ENCODE measurements around the gene LCNL1.

LCNL1 gene

DNA sequence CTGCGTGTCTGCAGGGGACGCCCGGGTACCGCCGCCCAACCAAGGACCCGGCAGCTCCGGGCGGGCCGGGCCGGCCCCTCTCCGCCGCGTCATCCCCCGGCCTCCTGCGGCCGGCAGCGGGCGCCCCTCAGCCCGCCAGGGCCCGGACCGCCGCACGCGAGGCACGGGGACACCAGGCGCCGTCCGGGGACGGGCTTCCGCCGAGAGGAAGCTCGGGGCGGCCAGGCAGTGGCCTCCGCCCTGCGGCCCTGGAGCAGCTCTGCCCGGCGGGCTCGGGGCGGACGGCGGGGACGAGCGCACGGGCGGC lies 38.6 kb upstream of the LCNL1 start:
- H3K4me2 ChIP-seq (ENCODE audit: low read depth, low read length, poor library complexity, severe bottlenecking), result peak overlapping the region; percentile 94
- TF ChIP-seq EZH2phosphoT487 (IDR thresholded peaks at IDR 0.05; ENCODE audit: borderline replicate concordance), result no peak
- TF ChIP-seq, protein P1, sequence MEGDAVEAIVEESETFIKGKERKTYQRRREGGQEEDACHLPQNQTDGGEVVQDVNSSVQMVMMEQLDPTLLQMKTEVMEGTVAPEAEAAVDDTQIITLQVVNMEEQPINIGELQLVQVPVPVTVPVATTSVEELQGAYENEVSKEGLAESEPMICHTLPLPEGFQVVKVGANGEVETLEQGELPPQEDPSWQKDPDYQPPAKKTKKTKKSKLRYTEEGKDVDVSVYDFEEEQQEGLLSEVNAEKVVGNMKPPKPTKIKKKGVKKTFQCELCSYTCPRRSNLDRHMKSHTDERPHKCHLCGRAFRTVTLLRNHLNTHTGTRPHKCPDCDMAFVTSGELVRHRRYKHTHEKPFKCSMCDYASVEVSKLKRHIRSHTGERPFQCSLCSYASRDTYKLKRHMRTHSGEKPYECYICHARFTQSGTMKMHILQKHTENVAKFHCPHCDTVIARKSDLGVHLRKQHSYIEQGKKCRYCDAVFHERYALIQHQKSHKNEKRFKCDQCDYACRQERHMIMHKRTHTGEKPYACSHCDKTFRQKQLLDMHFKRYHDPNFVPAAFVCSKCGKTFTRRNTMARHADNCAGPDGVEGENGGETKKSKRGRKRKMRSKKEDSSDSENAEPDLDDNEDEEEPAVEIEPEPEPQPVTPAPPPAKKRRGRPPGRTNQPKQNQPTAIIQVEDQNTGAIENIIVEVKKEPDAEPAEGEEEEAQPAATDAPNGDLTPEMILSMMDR (conservative IDR thresholded peaks at IDR 0.05; ENCODE audit: low read length), result no peak
- peaks cover 29% of the 10 kb centered on the region for H4K20me1 ChIP-seq (ENCODE audit: insufficient read depth, low read length, poor library complexity, severe bottlenecking)
- H3F3A ChIP-seq (ENCODE audit: low read depth), result no peaks in the 10 kb centered on the region
- H3K9ac ChIP-seq (ENCODE audit: low read depth, low read length, poor library complexity, severe bottlenecking), result peak overlapping the region; percentile 95
- peaks cover 17% of the 10 kb centered on the region for H3K4me1 ChIP-seq (ENCODE audit: insufficient read depth, low read length, poor library complexity, severe bottlenecking)
- H3K9me2 ChIP-seq (replicated peaks; ENCODE audit: low read depth, low read length), result no peaks in the 10 kb centered on the region
- H3K36me3 ChIP-seq (ENCODE audit: insufficient read depth, low read length), result peaks cover 24% of the 10 kb centered on the region; the same call in 1 of the 2 replicates
- H3K4me3 ChIP-seq (ENCODE audit: low read length, poor library complexity, severe bottlenecking), result peak overlapping the region; percentile 98
- no peaks in the 10 kb centered on the region for H3K9me3 ChIP-seq (ENCODE audit: insufficient read depth, low read depth, low read length)
- peaks cover 26% of the 10 kb centered on the region for H3K79me2 ChIP-seq (ENCODE audit: insufficient read depth, low read length)
- no peaks in the 10 kb centered on the region for H3K27me3 ChIP-seq (ENCODE audit: insufficient read depth, low read length, poor library complexity, severe bottlenecking)
- H2AFZ ChIP-seq (ENCODE audit: low read length), result no peak overlapping the region; the same call in 1 of the 2 replicates

DNA sequence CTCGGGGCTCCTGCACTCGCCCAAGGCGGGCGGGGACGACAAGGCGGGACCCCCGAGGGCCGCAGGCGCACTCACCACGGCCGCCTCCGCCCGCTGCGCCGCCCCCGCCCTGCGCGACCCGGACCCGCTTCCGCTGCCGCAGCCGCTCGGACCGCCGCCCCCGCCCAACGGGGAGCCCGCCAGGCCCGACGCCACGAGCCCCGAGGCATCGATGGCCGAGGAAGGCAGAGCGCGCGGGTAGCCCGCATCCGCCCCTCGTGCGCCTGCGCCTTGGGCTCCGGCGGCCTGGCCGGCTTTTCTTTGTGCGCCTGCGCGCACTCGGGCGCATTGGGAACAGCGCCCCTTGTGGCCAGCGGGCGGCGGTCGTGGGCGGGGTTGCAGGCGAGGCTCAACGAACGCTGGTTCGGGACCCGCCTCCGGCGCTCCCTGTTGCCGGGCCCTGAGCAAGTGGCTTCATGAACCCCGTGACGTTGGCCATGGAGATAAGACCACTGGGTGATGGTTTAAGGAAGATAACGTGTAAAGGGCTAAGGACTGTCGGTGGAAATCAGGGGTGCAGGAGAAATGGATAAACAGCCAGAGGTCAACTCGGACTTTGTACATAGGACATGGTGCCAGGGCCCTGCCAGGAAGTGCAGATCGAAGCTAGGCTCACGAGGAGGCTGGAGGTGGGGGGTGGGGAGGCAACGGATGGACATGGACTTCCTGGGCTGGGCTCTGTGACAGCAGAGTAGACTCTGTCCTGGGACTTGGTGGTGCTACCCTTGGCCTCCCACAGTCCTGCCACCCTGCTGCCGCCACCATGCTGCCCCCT lies 38.1 kb upstream of the LCNL1 start, which contains the start of the genes C8G and FBXW5:
TSS of gene C8G (plus strand) at position 725 of the 814 bp plus-strand sequence. CDS start at position 803, 78 bp downstream.
TSS of gene FBXW5 (minus strand) at position 220 of the 814 bp plus-strand sequence. CDS start 655 bp downstream, outside the sequence.
- H3K4me1 ChIP-seq (ENCODE audit: insufficient read depth, low read length, poor library complexity, severe bottlenecking), result peaks cover 17% of the 10 kb centered on the region
- peaks cover 29% of the 10 kb centered on the region for H4K20me1 ChIP-seq (ENCODE audit: insufficient read depth, low read length, poor library complexity, severe bottlenecking)
- peak within 1 kb of the TSS; percentile 94 for H3K4me2 ChIP-seq (ENCODE audit: low read depth, low read length, poor library complexity, severe bottlenecking)
- H3K4me3 ChIP-seq (ENCODE audit: low read length, poor library complexity, severe bottlenecking), result peak within 1 kb of the TSS; percentile 98
- peak within 1 kb of the TSS; percentile 95 for H3K9ac ChIP-seq (ENCODE audit: low read depth, low read length, poor library complexity, severe bottlenecking)
- H3K27me3 ChIP-seq (ENCODE audit: insufficient read depth, low read length, poor library complexity, severe bottlenecking), result no peaks in the 10 kb centered on the region
- TF ChIP-seq, protein P1 (conservative IDR thresholded peaks at IDR 0.05; ENCODE audit: low read length), result peak; percentile 79
- TF ChIP-seq EZH2phosphoT487 (IDR thresholded peaks at IDR 0.05; ENCODE audit: borderline replicate concordance), result no peak
- peaks cover 26% of the 10 kb centered on the region for H3K79me2 ChIP-seq (ENCODE audit: insufficient read depth, low read length)
- H2AFZ ChIP-seq (ENCODE audit: low read length), result peak within 1 kb of the TSS; percentile 74
- peaks cover 24% of the 10 kb centered on the region; the same call in 1 of the 2 replicates for H3K36me3 ChIP-seq (ENCODE audit: insufficient read depth, low read length)
- no peaks in the 10 kb centered on the region for H3K9me3 ChIP-seq (ENCODE audit: insufficient read depth, low read depth, low read length)
- H3F3A ChIP-seq (ENCODE audit: low read depth), result no peaks in the 10 kb centered on the region
- no peaks in the 10 kb centered on the region for H3K9me2 ChIP-seq (replicated peaks; ENCODE audit: low read depth, low read length)

DNA sequence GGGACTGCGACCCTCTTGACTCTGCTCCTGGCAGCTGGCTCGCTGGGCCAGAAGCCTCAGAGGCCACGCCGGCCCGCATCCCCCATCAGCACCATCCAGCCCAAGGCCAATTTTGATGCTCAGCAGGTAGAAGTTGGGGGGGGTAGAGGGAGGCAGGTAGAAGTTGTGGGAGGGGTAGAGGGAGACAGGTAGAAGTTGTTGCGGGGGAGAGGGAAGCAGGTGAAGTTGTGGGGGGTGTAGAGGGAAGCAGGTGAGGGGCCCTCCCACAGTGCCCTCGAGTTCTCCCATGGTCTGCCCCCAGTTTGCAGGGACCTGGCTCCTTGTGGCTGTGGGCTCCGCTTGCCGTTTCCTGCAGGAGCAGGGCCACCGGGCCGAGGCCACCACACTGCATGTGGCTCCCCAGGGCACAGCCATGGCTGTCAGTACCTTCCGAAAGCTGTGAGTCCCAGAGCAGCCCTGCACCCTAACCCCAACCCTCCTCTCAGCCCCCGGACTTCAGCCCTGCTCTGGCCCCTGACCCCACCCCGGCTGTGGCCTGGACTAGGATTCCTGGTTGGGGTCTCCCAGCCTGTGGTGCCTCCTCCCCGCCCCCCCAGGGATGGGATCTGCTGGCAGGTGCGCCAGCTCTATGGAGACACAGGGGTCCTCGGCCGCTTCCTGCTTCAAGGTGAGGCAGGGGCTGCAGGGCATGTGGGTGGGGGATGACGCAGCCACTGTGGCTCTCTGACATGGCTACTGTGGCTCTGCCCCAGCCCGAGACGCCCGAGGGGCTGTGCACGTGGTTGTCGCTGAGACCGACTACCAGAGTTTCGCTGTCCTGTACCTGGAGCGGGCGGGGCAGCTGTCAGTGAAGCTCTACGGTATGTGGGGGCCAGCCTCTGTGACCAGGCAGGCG lies 37.2 kb upstream of the LCNL1 start:
- Histone ChIP-seq H3K4me2 (ENCODE audit: low read depth, low read length, poor library complexity, severe bottlenecking) (peak overlapping the region; percentile 38), H3K27me3 (ENCODE audit: insufficient read depth, low read length, poor library complexity, severe bottlenecking) (no peaks in the 10 kb centered on the region), H3K9ac (ENCODE audit: low read depth, low read length, poor library complexity, severe bottlenecking) (peak overlapping the region; percentile 57), H3K9me3 (ENCODE audit: insufficient read depth, low read depth, low read length) (no peaks in the 10 kb centered on the region), H3K79me2 (ENCODE audit: insufficient read depth, low read length) (peaks cover 26% of the 10 kb centered on the region), H2AFZ (ENCODE audit: low read length) (no peak overlapping the region), H3K4me3 (ENCODE audit: low read length, poor library complexity, severe bottlenecking) (no peak overlapping the region), H4K20me1 (ENCODE audit: insufficient read depth, low read length, poor library complexity, severe bottlenecking) (peaks cover 29% of the 10 kb centered on the region), H3K36me3 (ENCODE audit: insufficient read depth, low read length) (peaks cover 20% of the 10 kb centered on the region; the same call in 1 of the 2 replicates), H3K9me2 (replicated peaks; ENCODE audit: low read depth, low read length) (no peaks in the 10 kb centered on the region), H3F3A (ENCODE audit: low read depth) (no peaks in the 10 kb centered on the region), H3K4me1 (ENCODE audit: insufficient read depth, low read length, poor library complexity, severe bottlenecking) (peaks cover 20% of the 10 kb centered on the region)
- no peak for TF ChIP-seq EZH2phosphoT487 (IDR thresholded peaks at IDR 0.05; ENCODE audit: borderline replicate concordance)
- TF ChIP-seq, protein P1 (conservative IDR thresholded peaks at IDR 0.05; ENCODE audit: low read length), result no peak

Data from Loucy (cell line).